HepG2 (cell line): Measurements from ENCODE around the gene STIM1. TPM values are rescaled to one million over a fixed set of nuclear protein-coding genes. Genes with fewer than 3 reads are reported as not detected.

Source experiments
- ARNTL ChIP-seq: sonication (generic); formaldehyde crosslinking; IDR thresholded peaks from 2 replicates; pipeline ENCODE4 v1.4.0; 2020; ENCODE audit warnings: mild to moderate bottlenecking, missing genetic modification reagents
- ATF7-NPFF ChIP-seq: sonication (generic); formaldehyde crosslinking; IDR thresholded peaks from 2 replicates; pipeline ENCODE4 v1.8.1; 2023; ENCODE audit warnings: mild to moderate bottlenecking, low read depth, missing genetic modification reagents, moderate library complexity
- CBX5 ChIP-seq: sonication (generic); formaldehyde crosslinking; IDR thresholded peaks from 2 replicates; pipeline ENCODE4 v1.4.0; 2020; ENCODE audit warnings: missing genetic modification reagents, borderline replicate concordance
- CEBPG ChIP-seq: IDR thresholded peaks from 2 replicates; pipeline ENCODE4 v1.6.1; 2016
- CREB1 ChIP-seq, 2 experiments: fragments of 450-650 bp in 1 of 2; IDR thresholded peaks; 2 replicates each; pipeline ENCODE4 v1.6.1; 2016 to 2017; ENCODE audit warnings: control low read depth in 1 of 2, mild to moderate bottlenecking in 1 of 2, missing compliant biosample characterization in 1 of 2, missing genetic modification characterization in 1 of 2
- FOXA3 ChIP-seq: IDR thresholded peaks from 2 replicates; pipeline ENCODE4 v1.6.1; 2016; ENCODE audit warnings: missing genetic modification reagents, missing compliant biosample characterization
- HOXA5 ChIP-seq: sonication (generic); formaldehyde crosslinking; IDR thresholded peaks from 2 replicates; pipeline ENCODE4 v1.4.0; 2020; ENCODE audit warnings: missing genetic modification reagents
- ISL2 ChIP-seq: sonication (generic); formaldehyde crosslinking; IDR thresholded peaks from 2 replicates; pipeline ENCODE4 v1.5.0; 2020; ENCODE audit warnings: missing genetic modification reagents
- NKX3-1 ChIP-seq: sonication (generic); formaldehyde crosslinking; IDR thresholded peaks from 2 replicates; pipeline ENCODE4 v1.5.0; 2020; ENCODE audit warnings: missing genetic modification reagents
- NR2C2 ChIP-seq: sonication (generic); formaldehyde crosslinking; IDR thresholded peaks from 2 replicates; pipeline ENCODE4 v1.4.0; 2020; ENCODE audit warnings: missing genetic modification reagents, mild to moderate bottlenecking, moderate library complexity, borderline replicate concordance
- NRL ChIP-seq: sonication (generic); formaldehyde crosslinking; IDR thresholded peaks from 2 replicates; pipeline ENCODE4 v1.5.0; 2020; ENCODE audit warnings: missing genetic modification reagents, mild to moderate bottlenecking, moderate library complexity, borderline replicate concordance
- POGK ChIP-seq: sonication (generic); formaldehyde crosslinking; conservative IDR thresholded peaks from 2 replicates; pipeline ENCODE4 v1.8.0; 2022; ENCODE audit warnings: mild to moderate bottlenecking, moderate library complexity, missing genetic modification reagents
- RFXANK ChIP-seq: IDR thresholded peaks from 2 replicates; pipeline ENCODE4 v1.6.1; 2016
- SNAPC5 ChIP-seq: sonication (generic); formaldehyde crosslinking; IDR thresholded peaks from 2 replicates; pipeline ENCODE4 v1.8.1; 2023; ENCODE audit warnings: mild to moderate bottlenecking, missing genetic modification reagents, borderline replicate concordance
- SRF ChIP-seq: IDR thresholded peaks from 2 replicates; pipeline ENCODE4 v1.6.1; 2011; ENCODE audit warnings: mild to moderate bottlenecking, low read depth, low read length, moderate library complexity
- SRSF1 ChIP-seq: fragments of 200-400 bp; formaldehyde crosslinking; optimal IDR thresholded peaks from 2 replicates; pipeline ENCODE3; 2017; ENCODE audit warnings: mild to moderate bottlenecking, low read depth, low read length, moderate library complexity
- ZBTB4 ChIP-seq: sonication (generic); formaldehyde crosslinking; IDR thresholded peaks from 2 replicates; pipeline ENCODE4 v1.4.0; 2020; ENCODE audit warnings: missing genetic modification reagents, mild to moderate bottlenecking, borderline replicate concordance
- ZFP36L2 ChIP-seq: sonication (generic); formaldehyde crosslinking; IDR thresholded peaks from 2 replicates; pipeline ENCODE4 v1.4.0; 2020; ENCODE audit warnings: missing genetic modification reagents
- ZNF143 ChIP-seq: sonication (generic); formaldehyde crosslinking; IDR thresholded peaks from 2 replicates; pipeline ENCODE4 v1.4.0; 2020; ENCODE audit warnings: missing genetic modification reagents
- ZNF3 ChIP-seq: IDR thresholded peaks from 2 replicates; pipeline ENCODE4 v1.7.0; 2017; ENCODE audit warnings: inconsistent platforms
- ZNF512B ChIP-seq: sonication (generic); formaldehyde crosslinking; IDR thresholded peaks from 2 replicates; pipeline ENCODE4 v1.5.1; 2020; ENCODE audit warnings: missing genetic modification reagents, mild to moderate bottlenecking, borderline replicate concordance
- polyA plus RNA-seq, 8 experiments: library from polyadenylated mRNA; depleted of rRNA in 3 of 8; stranded (reverse) in 7 of 8; unstranded in 1 of 8; fragments of >200 nt; fragmentation: Illumina TruSeq in 4 of 8; extraction: Trizol in 4 of 8; gene quantifications; 2 replicates each; pipeline versions ENCODE4 v1.2.1 to v1.2.3, GENCODE V29; 2011 to 2016; ENCODE audit warnings: low read depth in 4 of 8, missing spikeins in 1 of 8, mixed read lengths in 1 of 8; ENCODE audit not compliant: insufficient read depth in 1 of 8
- total RNA-seq, 5 experiments: library from RNA; depleted of rRNA; stranded (reverse); fragments of >200 nt; fragmentation: Illumina TruSeq; extraction: Trizol; gene quantifications; 2 replicates each; pipeline ENCODE4 v1.2.3, GENCODE V29; 2016; ENCODE audit warnings: low read depth in 1 of 5

Gene STIM1
- total and polyA plus RNA-seq, 2 of the 13 experiments (the other 11 are each of a cell fraction or from before 2014, with no cell fraction given) = 19.2 to 28.5 TPM

GRCh38 chr11:4060182-4060923 is 204.9 kb downstream of the STIM1 start (continued):
- TF ChIP-seq ZBTB4 (CRISPR knock-in tag) = no peak
- peak; percentile 82 for TF ChIP-seq FOXA3 (CRISPR knock-in tag)
- no peak for TF ChIP-seq NRL (CRISPR knock-in tag)
- TF ChIP-seq NKX3-1 = no peak
- TF ChIP-seq CBX5 (CRISPR knock-in tag) = no peak
- peak; percentile 78 for TF ChIP-seq ISL2 (CRISPR knock-in tag)
- no peak for TF ChIP-seq SRF
- no peak for TF ChIP-seq ZNF512B (CRISPR knock-in tag)
- TF ChIP-seq ZFP36L2 (CRISPR knock-in tag) = no peak
- TF ChIP-seq ZNF3 (CRISPR knock-in tag) = peak; percentile 71; the same call in 1 of the 2 replicates
- no peak for TF ChIP-seq POGK
- no peak for TF ChIP-seq RFXANK (CRISPR knock-in tag)
- peak; percentile 89 for TF ChIP-seq CEBPG (CRISPR knock-in tag)
- TF ChIP-seq CREB1 (IDR thresholded peaks at IDR 0.05) = no peak
- peak; percentile 52; the same call in 1 of the 2 replicates for TF ChIP-seq CREB1 (CRISPR knock-in tag; IDR thresholded peaks at IDR 0.05)
- no peak for TF ChIP-seq SRSF1
- TF ChIP-seq HOXA5 (CRISPR knock-in tag) = no peak
- TF ChIP-seq NR2C2 (CRISPR knock-in tag) = 0 out of 2 replicates have a peak, but pooled peaks have one; percentile 29
- TF ChIP-seq SNAPC5 (CRISPR knock-in tag) = no peak
- no peak for TF ChIP-seq ATF7-NPFF (CRISPR knock-in tag)
- no peak for TF ChIP-seq ARNTL (CRISPR knock-in tag)
- no peak for TF ChIP-seq ZNF143 (CRISPR knock-in tag)
